Uterus (tissue), 2 donors: ENCODE data around the gene PTGIS.

Experiments
- POLR2A ChIP-seq, 2 donors: fragments of 450-650 bp; IDR thresholded peaks; one replicate each; pipeline ENCODE4 v1.6.1; 2016; ENCODE audit warnings: antibody characterized with exemption in 2 of 2, mild to moderate bottlenecking in 1 of 2, moderate library complexity in 1 of 2
- TF ChIP-seq, protein P1 (sequence below), 4 experiments: fragments of 200-600 bp in 2 of 4; fragments of 450-650 bp in 2 of 4; sonication (generic) in 2 of 4; IDR thresholded peaks; one replicate each; pipeline ENCODE4 v1.5.1; 2016 to 2019; ENCODE audit warnings: antibody characterized with exemption in 4 of 4, mild to moderate bottlenecking in 2 of 4, moderate library complexity in 1 of 4

DNA sequence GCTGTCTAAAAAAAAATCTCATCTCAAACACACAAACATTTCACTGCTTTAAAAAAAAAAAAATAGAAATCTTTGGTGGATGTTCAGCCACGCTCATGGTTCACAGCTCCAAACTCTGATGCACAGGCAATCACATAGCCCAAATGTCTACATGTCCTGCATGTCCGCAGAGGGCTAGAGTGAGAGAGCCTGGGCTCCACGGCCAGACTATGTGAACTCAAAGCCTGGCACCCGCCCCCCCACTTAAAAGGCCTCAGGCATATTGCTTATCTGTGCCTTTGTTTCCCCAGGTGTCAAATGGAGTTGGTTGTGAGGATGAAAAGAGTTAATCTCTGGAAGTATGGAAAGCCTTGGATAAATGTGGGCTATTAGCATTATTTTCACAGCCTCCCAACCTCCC lies 10.5 kb upstream of the PTGIS start:
- TF ChIP-seq, protein P1, sequence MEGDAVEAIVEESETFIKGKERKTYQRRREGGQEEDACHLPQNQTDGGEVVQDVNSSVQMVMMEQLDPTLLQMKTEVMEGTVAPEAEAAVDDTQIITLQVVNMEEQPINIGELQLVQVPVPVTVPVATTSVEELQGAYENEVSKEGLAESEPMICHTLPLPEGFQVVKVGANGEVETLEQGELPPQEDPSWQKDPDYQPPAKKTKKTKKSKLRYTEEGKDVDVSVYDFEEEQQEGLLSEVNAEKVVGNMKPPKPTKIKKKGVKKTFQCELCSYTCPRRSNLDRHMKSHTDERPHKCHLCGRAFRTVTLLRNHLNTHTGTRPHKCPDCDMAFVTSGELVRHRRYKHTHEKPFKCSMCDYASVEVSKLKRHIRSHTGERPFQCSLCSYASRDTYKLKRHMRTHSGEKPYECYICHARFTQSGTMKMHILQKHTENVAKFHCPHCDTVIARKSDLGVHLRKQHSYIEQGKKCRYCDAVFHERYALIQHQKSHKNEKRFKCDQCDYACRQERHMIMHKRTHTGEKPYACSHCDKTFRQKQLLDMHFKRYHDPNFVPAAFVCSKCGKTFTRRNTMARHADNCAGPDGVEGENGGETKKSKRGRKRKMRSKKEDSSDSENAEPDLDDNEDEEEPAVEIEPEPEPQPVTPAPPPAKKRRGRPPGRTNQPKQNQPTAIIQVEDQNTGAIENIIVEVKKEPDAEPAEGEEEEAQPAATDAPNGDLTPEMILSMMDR (IDR thresholded peaks at IDR 0.05): no peak
- TF ChIP-seq POLR2A (IDR thresholded peaks at IDR 0.05): no peak
